ENCODE results near the gene MDH1. TPM values are rescaled to one million over a fixed set of nuclear protein-coding genes. Genes with fewer than 3 reads are reported as not detected.

MDH1 gene
- total and polyA plus RNA-seq, 2 donors (not counting 1 experiment from before 2014, with no cell fraction given) = 65.7 to 87.8 TPM

- WGBS (ENCODE audit: insufficient coverage) = no CpG with 5 or more reads among the region's 3 CpGs
- TF ChIP-seq, protein P1, sequence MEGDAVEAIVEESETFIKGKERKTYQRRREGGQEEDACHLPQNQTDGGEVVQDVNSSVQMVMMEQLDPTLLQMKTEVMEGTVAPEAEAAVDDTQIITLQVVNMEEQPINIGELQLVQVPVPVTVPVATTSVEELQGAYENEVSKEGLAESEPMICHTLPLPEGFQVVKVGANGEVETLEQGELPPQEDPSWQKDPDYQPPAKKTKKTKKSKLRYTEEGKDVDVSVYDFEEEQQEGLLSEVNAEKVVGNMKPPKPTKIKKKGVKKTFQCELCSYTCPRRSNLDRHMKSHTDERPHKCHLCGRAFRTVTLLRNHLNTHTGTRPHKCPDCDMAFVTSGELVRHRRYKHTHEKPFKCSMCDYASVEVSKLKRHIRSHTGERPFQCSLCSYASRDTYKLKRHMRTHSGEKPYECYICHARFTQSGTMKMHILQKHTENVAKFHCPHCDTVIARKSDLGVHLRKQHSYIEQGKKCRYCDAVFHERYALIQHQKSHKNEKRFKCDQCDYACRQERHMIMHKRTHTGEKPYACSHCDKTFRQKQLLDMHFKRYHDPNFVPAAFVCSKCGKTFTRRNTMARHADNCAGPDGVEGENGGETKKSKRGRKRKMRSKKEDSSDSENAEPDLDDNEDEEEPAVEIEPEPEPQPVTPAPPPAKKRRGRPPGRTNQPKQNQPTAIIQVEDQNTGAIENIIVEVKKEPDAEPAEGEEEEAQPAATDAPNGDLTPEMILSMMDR (IDR thresholded peaks at IDR 0.05) = no peak
- no peak for TF ChIP-seq EZH2 (IDR thresholded peaks at IDR 0.05; ENCODE audit: borderline replicate concordance, insufficient read depth, low read depth, low read length, poor library complexity, severe bottlenecking)
- Histone ChIP-seq H3K4me1 (ENCODE audit: control insufficient read depth in 2 of 2, insufficient read depth in 2 of 2, low read length in 2 of 2) (peaks cover 3 to 6% of the 10 kb centered on the region in 2 donors), H3K9ac (ENCODE audit: low read length) (no peak overlapping the region), H2AFZ (ENCODE audit: insufficient read depth, low read depth, low read length, poor library complexity, severe bottlenecking) (no peak overlapping the region), H3K4me2 (replicated peaks; ENCODE audit: low read depth, low read length, poor library complexity, severe bottlenecking) (no peak overlapping the region), H3K27ac (ENCODE audit: low read length in 2 of 2) (no peak overlapping the region), H3K36me3 (replicated peaks in 1 of 2; ENCODE audit: control extremely low read depth in 1 of 2, control insufficient read depth in 1 of 2, extremely low read depth in 1 of 2, insufficient read depth in 2 of 2, low read length in 1 of 2) (peaks cover 3 to 36% of the 10 kb centered on the region in 2 experiments), H3K79me2 (ENCODE audit: control insufficient read depth, insufficient read depth, low read length) (peaks cover 55% of the 10 kb centered on the region), H3K27me3 (replicated peaks in 1 of 4; ENCODE audit: control extremely low read depth in 1 of 4, control insufficient read depth in 3 of 4, insufficient read depth in 4 of 4, low read length in 3 of 4) (no peaks in the 10 kb centered on the region), H3K4me3 (ENCODE audit: control extremely low read depth in 1 of 5, extremely low read depth in 1 of 5, insufficient read depth in 1 of 5, low read depth in 2 of 5, low read length in 4 of 5) (no peak overlapping the region), H3K9me3 (ENCODE audit: control extremely low read depth in 1 of 3, control insufficient read depth in 2 of 3, insufficient read depth in 1 of 3, low read length in 2 of 3) (no peaks in the 10 kb centered on the region), H4K20me1 (ENCODE audit: control insufficient read depth, insufficient read depth, low read length, poor library complexity, severe bottlenecking) (peaks cover 5% of the 10 kb centered on the region)
- no peaks in the 10 kb centered on the region for H3K9me3 Mint-ChIP-seq (ENCODE audit: insufficient read depth)
- CTCF ChIA-PET = no interaction called here
- H3K27ac Mint-ChIP-seq = no peak overlapping the region
- no peak overlapping the region for H3K4me3 Mint-ChIP-seq
- no peaks in the 10 kb centered on the region for H3K27me3 Mint-ChIP-seq
- ATAC-seq (ENCODE audit: low read depth) = no peak
- H3K4me1 Mint-ChIP-seq = peaks cover 22% of the 10 kb centered on the region
- POLR2A ChIA-PET = no interaction called here
- no peak for DNase-seq
- intact Hi-C loops (cut with micrococcal nuclease) = no loop called here
Measured at GRCh38 chr2:63594660-63595059, 5.9 kb downstream of the MDH1 start.

DNA sequence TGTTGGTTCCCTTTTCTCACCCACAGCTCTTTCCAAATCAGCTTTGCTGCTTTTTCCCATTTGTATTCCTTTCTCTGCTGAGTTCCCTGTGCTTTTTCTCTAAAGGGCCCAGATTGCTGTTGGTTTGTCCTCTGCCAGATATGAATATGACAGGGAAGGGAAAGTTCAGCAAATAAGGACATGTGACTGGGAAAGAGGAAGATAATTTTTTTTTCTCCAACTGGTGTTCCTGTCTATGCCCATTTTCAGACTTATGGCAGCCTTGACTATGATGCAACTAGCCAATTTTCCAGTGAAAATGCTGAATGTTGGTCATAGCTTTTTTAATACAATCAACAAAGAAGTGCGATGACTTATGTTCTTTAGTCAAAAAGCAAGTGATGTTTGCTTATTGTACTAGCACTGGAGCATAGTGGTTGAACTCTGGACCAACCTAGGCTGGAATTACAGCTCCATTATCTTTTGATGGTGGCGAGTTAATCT lies 7.7 kb downstream of the MDH1 start:
- intact Hi-C loops (cut with micrococcal nuclease) = no loop called here
- Histone ChIP-seq H3K9ac (ENCODE audit: low read length) (no peak overlapping the region), H3K4me2 (replicated peaks; ENCODE audit: low read depth, low read length, poor library complexity, severe bottlenecking) (no peak overlapping the region), H3K27ac (ENCODE audit: low read length in 2 of 2) (no peak overlapping the region), H2AFZ (ENCODE audit: insufficient read depth, low read depth, low read length, poor library complexity, severe bottlenecking) (no peak overlapping the region), H3K4me3 (ENCODE audit: control extremely low read depth in 1 of 5, extremely low read depth in 1 of 5, insufficient read depth in 1 of 5, low read depth in 2 of 5, low read length in 4 of 5) (no peak overlapping the region), H3K4me1 (ENCODE audit: control insufficient read depth in 2 of 2, insufficient read depth in 2 of 2, low read length in 2 of 2) (no peaks in the 10 kb centered on the region), H3K36me3 (replicated peaks in 1 of 2; ENCODE audit: control extremely low read depth in 1 of 2, control insufficient read depth in 1 of 2, extremely low read depth in 1 of 2, insufficient read depth in 2 of 2, low read length in 1 of 2) (peaks cover 3 to 47% of the 10 kb centered on the region in 2 experiments), H3K27me3 (replicated peaks in 1 of 4; ENCODE audit: control extremely low read depth in 1 of 4, control insufficient read depth in 3 of 4, insufficient read depth in 4 of 4, low read length in 3 of 4) (no peaks in the 10 kb centered on the region), H4K20me1 (ENCODE audit: control insufficient read depth, insufficient read depth, low read length, poor library complexity, severe bottlenecking) (peaks cover 5% of the 10 kb centered on the region), H3K79me2 (ENCODE audit: control insufficient read depth, insufficient read depth, low read length) (peaks cover 39% of the 10 kb centered on the region), H3K9me3 (ENCODE audit: control extremely low read depth in 1 of 3, control insufficient read depth in 2 of 3, insufficient read depth in 1 of 3, low read length in 2 of 3) (no peaks in the 10 kb centered on the region)
- Mint-ChIP-seq H3K9me3 (ENCODE audit: insufficient read depth) (no peaks in the 10 kb centered on the region), H3K4me1 (peaks cover 6% of the 10 kb centered on the region), H3K27me3 (no peaks in the 10 kb centered on the region), H3K4me3 (no peak overlapping the region), H3K27ac (no peak overlapping the region)
- no CpG with 5 or more reads among the region's 2 CpGs for WGBS (ENCODE audit: insufficient coverage)
- ATAC-seq (ENCODE audit: low read depth) = no peak
- DNase-seq = no peak
- ChIA-PET POLR2A (no interaction called here), CTCF (interaction anchor here (0.6 to 1.2 kb wide), 2 partner anchors 8 to 53 kb away, joined by 3 read pairs; no protein-coding TSS in a partner anchor)
- TF ChIP-seq, protein P1 (IDR thresholded peaks at IDR 0.05) = no peak
- TF ChIP-seq EZH2 (IDR thresholded peaks at IDR 0.05; ENCODE audit: borderline replicate concordance, insufficient read depth, low read depth, low read length, poor library complexity, severe bottlenecking) = no peak

All from B cell (primary cell).